GM12878 (cell line): ENCODE measurements around the gene VPS54. TPM values are rescaled to one million over a fixed set of nuclear protein-coding genes. Genes with fewer than 3 reads are reported as not detected.

ENCODE experiments used
- ATAC-seq: fragments of 200-7000 bp; cut with Tn5 transposase; 3 replicates; pipeline ENCODE4 v1.9.1; 2020; ENCODE audit warnings: mild to moderate bottlenecking, moderate library complexity
- BruUV-seq: library from RNA; stranded (reverse); fragments of 400-500 nt; replicated peaks from 2 replicates; lab custom pipeline; 2021; lab: Mats Ljungman, UMichigan
- CTCF ChIA-PET: fragments of 300-600 bp; sonication (Branson Sonifier 250); formaldehyde crosslinking; extraction: SDS; loops from one replicate; lab custom pipeline; 2021; ENCODE audit warnings: inconsistent platforms; lab: Yijun Ruan, JAX
- POLR2A ChIA-PET: fragments of 350-600 bp; formaldehyde crosslinking; extraction: SDS; loops from one replicate; lab custom pipeline; 2021; ENCODE audit warnings: inconsistent platforms; lab: Charles Lee
- RAD21 ChIA-PET: fragments of 300-600 bp; sonication (Branson Sonifier 250); formaldehyde crosslinking; loops from one replicate; lab custom pipeline; 2023; ENCODE audit warnings: antibody characterized with exemption; ENCODE audit not compliant: unreplicated experiment; lab: Charles Lee
- SMC1A ChIA-PET: fragments of 300-600 bp; sonication (Branson Sonifier 250); formaldehyde crosslinking; loops from one replicate; lab custom pipeline; 2023; ENCODE audit not compliant: unreplicated experiment, uncharacterized antibody; lab: Charles Lee
- DNase-seq: peaks from one replicate; pipeline ENCODE4 v3.0.0-alpha.2; 2011; ENCODE audit warnings: low read depth, low spot score
- FAIRE-seq: peaks from 3 replicates; lab custom pipeline; 2011; peaks lifted over from hg19 to GRCh38; lab: Jason Lieb, UNC
- H2AFZ ChIP-seq: 2 replicates; pipeline ENCODE4 v1.6.0; 2011; ENCODE audit warnings: low read depth, low read length, control low read depth; ENCODE audit not compliant: control insufficient read depth
- H3K27ac ChIP-seq: 2 replicates; pipeline ENCODE4 v1.5.1; 2011; ENCODE audit warnings: control low read depth; ENCODE audit not compliant: control insufficient read depth, insufficient read depth
- H3K27me3 ChIP-seq, 2 experiments: replicated peaks in 1 of 2; 2 replicates each; pipeline versions ENCODE4 v1.6.0 to v1.6.1; 2011; ENCODE audit warnings: low read length in 1 of 2; ENCODE audit not compliant: control insufficient read depth in 2 of 2, insufficient read depth in 2 of 2
- H3K36me3 ChIP-seq, 2 experiments: 2 replicates each; pipeline ENCODE4 v1.5.1; 2011; ENCODE audit warnings: low read length in 1 of 2; ENCODE audit not compliant: control insufficient read depth in 2 of 2, insufficient read depth in 2 of 2
- H3K4me1 ChIP-seq: 2 replicates; pipeline ENCODE4 v1.6.1; 2011; ENCODE audit warnings: mild to moderate bottlenecking, low read length, moderate library complexity, mixed read lengths; ENCODE audit not compliant: control insufficient read depth, insufficient read depth
- H3K4me2 ChIP-seq: 2 replicates; pipeline ENCODE4 v1.6.0; 2011; ENCODE audit warnings: control low read depth; ENCODE audit not compliant: control insufficient read depth, insufficient read depth
- H3K4me3 ChIP-seq: fragments of 200-600 bp; sonication (generic); 2 replicates; pipeline ENCODE4 v1.5.1; 2016
- H3K79me2 ChIP-seq: 2 replicates; pipeline ENCODE4 v1.6.0; 2011; ENCODE audit warnings: low read length; ENCODE audit not compliant: control insufficient read depth, insufficient read depth
- H3K9ac ChIP-seq: 2 replicates; pipeline ENCODE4 v1.8.0; 2011; ENCODE audit warnings: low read length, control low read depth, mixed read lengths; ENCODE audit not compliant: control insufficient read depth, insufficient read depth
- H3K9me3 ChIP-seq: replicated peaks from 3 replicates; pipeline ENCODE4 v1.5.1; 2011; ENCODE audit warnings: mild to moderate bottlenecking, low read length; ENCODE audit not compliant: control insufficient read depth, insufficient read depth
- H4K20me1 ChIP-seq: 2 replicates; pipeline ENCODE4 v1.6.0; 2011; ENCODE audit not compliant: control insufficient read depth, insufficient read depth
- ASH2L ChIP-seq: fragments of 300-600, 200-600 bp; sonication (generic); IDR thresholded peaks from 2 replicates; pipeline ENCODE4 v1.6.1; 2017; ENCODE audit warnings: low read depth, mild to moderate bottlenecking, borderline replicate concordance
- BACH1 ChIP-seq: fragments of 450-650 bp; IDR thresholded peaks from 2 replicates; pipeline ENCODE4 v1.6.1; 2017; ENCODE audit warnings: mild to moderate bottlenecking, borderline replicate concordance
- ESRRA ChIP-seq: IDR thresholded peaks from 2 replicates; pipeline ENCODE4 v1.6.1; 2012; ENCODE audit warnings: mild to moderate bottlenecking, low read length, improper control_type of control experiment
- JUNB ChIP-seq: IDR thresholded peaks from 2 replicates; pipeline ENCODE4 v1.6.1; 2016; ENCODE audit warnings: antibody characterized with exemption, mild to moderate bottlenecking
- POLR2AphosphoS2 ChIP-seq: IDR thresholded peaks from 2 replicates; pipeline ENCODE4 v1.6.1; 2011; ENCODE audit warnings: low read depth, mild to moderate bottlenecking, low read length, improper control_type of control experiment, moderate library complexity
- POLR2AphosphoS5 ChIP-seq: IDR thresholded peaks from 2 replicates; pipeline ENCODE4 v1.6.1; 2011; ENCODE audit warnings: mild to moderate bottlenecking, low read length, inconsistent platforms
- SREBF1 ChIP-seq: IDR thresholded peaks from 2 replicates; pipeline ENCODE4 v1.6.1; 2012; ENCODE audit warnings: mild to moderate bottlenecking, low read length
- STAT3 ChIP-seq: IDR thresholded peaks from 2 replicates; pipeline ENCODE4 v1.6.1; 2011; ENCODE audit warnings: low read depth, low read length, improper control_type of control experiment
- YY1 ChIP-seq: IDR thresholded peaks from 2 replicates; pipeline ENCODE4 v1.6.1; 2011; ENCODE audit warnings: low read depth, mild to moderate bottlenecking, low read length
- ZNF622 ChIP-seq: fragments of 450-650 bp; IDR thresholded peaks from 2 replicates; pipeline ENCODE4 v1.6.1; 2017; ENCODE audit warnings: mild to moderate bottlenecking, inconsistent platforms
- ZSCAN29 ChIP-seq: fragments of 450-650 bp; IDR thresholded peaks from 2 replicates; pipeline ENCODE4 v1.6.1; 2017; ENCODE audit warnings: mild to moderate bottlenecking, moderate library complexity
- WGBS: methylation state at CpG from one replicate; pipeline ENCODE4 v1.1.6; 2016; ENCODE audit warnings: low lambda C conversion rate; ENCODE audit not compliant: insufficient replicate concordance, insufficient coverage; ENCODE audit errors: missing lambda C conversion rate; 5-methylcytosine and 5-hydroxymethylcytosine counted together
- in situ Hi-C: fragments of 300-500 bp; cut with MboI; formaldehyde crosslinking; loops from 9 replicates; pipeline ENCODE4 v1.14.3; 2018; ENCODE audit warnings: mixed read lengths
- intact Hi-C: fragments of 100-400 bp; cut with micrococcal nuclease; formaldehyde crosslinking; loops from one replicate; pipeline ENCODE4 v1.14.2; 2022; ENCODE audit not compliant: unreplicated experiment
- polyA plus RNA-seq, 11 experiments: library from polyadenylated mRNA; depleted of rRNA in 4 of 11; unstranded in 6 of 11; stranded (reverse) in 5 of 11; fragments of >200 nt; fragmentation: Nextera tagmentation in 4 of 11; fragmentation: Illumina TruSeq in 1 of 11; extraction: Ambion mirVana in 4 of 11; extraction: Trizol in 1 of 11; gene quantifications; 1 replicate in 1 of 11; 2 replicates in 10 of 11; pipeline versions ENCODE4 v1.2.1 to v1.2.3, GENCODE V29; 2011 to 2016; ENCODE audit warnings: inconsistent platforms in 2 of 11, missing spikeins in 2 of 11, low read depth in 1 of 11
- total RNA-seq, 4 experiments: library from RNA; depleted of rRNA in 3 of 4; stranded (reverse); fragments of >200 nt in 3 of 4; fragmentation: Illumina TruSeq in 1 of 4; extraction: Trizol in 1 of 4; gene quantifications; 2 replicates each; pipeline versions ENCODE4 v1.2.1 to v1.2.3, GENCODE V29; 2013 to 2021
- TF ChIP-seq, protein P1 (sequence below): fragments of 150-350 bp; IDR thresholded peaks from 2 replicates; pipeline ENCODE4 v1.6.1; 2014; ENCODE audit warnings: mild to moderate bottlenecking, low read depth, low read length
- TF ChIP-seq, protein P2 (sequence below): fragments of 450-650 bp; formaldehyde crosslinking; IDR thresholded peaks from 2 replicates; pipeline ENCODE4 v1.4.0; 2022; ENCODE audit warnings: mild to moderate bottlenecking, moderate library complexity
- TF ChIP-seq, protein P3 (sequence below): fragments of 450-650 bp; IDR thresholded peaks from 2 replicates; pipeline ENCODE4 v1.6.1; 2017; ENCODE audit warnings: antibody characterized with exemption, mild to moderate bottlenecking, moderate library complexity
- TF ChIP-seq, protein P4 (sequence below): IDR thresholded peaks from 2 replicates; pipeline ENCODE4 v1.6.1; 2011; ENCODE audit warnings: low read depth, low read length, improper control_type of control experiment, borderline replicate concordance

The VPS54 gene
- total and polyA plus RNA-seq, 10 of the 15 experiments (the other 5 are each of a cell fraction or from before 2014, with no cell fraction given), result 1.6 to 16.2 (median 9.3) TPM

DNA sequence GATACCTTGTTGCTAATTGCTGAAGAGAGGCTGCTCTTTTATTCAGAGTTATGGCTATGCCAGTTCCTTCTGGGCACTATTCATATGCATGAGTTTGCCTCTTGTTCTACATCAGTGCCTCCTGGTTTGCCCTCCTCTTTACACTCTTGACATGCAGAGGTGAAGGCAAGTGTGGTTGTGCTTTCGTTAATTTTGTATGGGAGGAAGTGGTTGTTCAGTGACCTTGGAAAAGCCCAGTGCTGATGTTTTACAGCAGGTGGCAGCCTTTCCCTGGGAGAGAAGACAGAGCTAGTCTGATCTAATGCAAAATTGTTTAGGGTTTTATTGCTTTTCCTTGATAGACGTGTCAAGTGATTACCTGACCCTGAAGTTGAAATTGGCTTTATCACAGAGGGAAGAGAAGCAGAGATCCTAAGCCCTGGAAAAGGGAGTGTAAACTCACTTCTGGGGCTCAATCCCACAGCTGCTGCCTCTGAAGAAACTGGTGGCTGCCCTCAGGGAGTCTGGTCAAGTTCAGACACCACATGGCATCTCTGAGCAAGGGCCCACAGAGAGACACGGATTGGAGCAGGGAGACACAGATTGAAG is 30.5 kb upstream of the VPS54 start:
- Histone ChIP-seq H3K4me2 (peak overlapping the region; percentile 51), H4K20me1 (no peaks in the 10 kb centered on the region), H2AFZ (peak overlapping the region; percentile 84), H3K27me3 (no peaks in the 10 kb centered on the region), H3K27ac (peak overlapping the region; percentile 35; the same call in 1 of the 2 replicates), H3K4me3 (no peak overlapping the region), H3K79me2 (no peaks in the 10 kb centered on the region), H3K9me3 (no peaks in the 10 kb centered on the region), H3K4me1 (peaks cover 22% of the 10 kb centered on the region), H3K36me3 (no peaks in the 10 kb centered on the region), H3K9ac (no peak overlapping the region; the same call in 1 of the 2 replicates)
- SMC1A ChIA-PET, result interaction anchor here (0.6 to 11.0 kb wide), 42 partner anchors 10 to 533 kb away, joined by 3 to 333 read pairs (median 4); no protein-coding TSS in a partner anchor
- RAD21 ChIA-PET, result interaction anchor here (0.7 to 12.9 kb wide), 33 partner anchors 9 to 536 kb away, joined by 3 to 358 read pairs (median 5); partner anchors contain the start of genes AFTPH and VPS54
- intact Hi-C loops (loop anchor here (1.0 to 5.0 kb wide), 6 partner anchors 43 to 513 kb away; no protein-coding TSS in a partner anchor), in situ Hi-C loops (loop anchor here (5.0 kb wide), 2 partner anchors 278 to 438 kb away; no protein-coding TSS in a partner anchor)
- POLR2A ChIA-PET, result interaction anchor here (0.7 to 4.0 kb wide), 9 partner anchors 31 to 277 kb away, joined by 3 to 25 read pairs (median 3); no protein-coding TSS in a partner anchor
- peak; percentile 85 for DNase-seq
- WGBS, result 12% methylated on average over 3 of the region's 3 CpGs
- FAIRE-seq, result peak; percentile 90
- BruUV-seq, result no TSS peak
- CTCF ChIA-PET, result interaction anchor here (0.6 to 14.1 kb wide), 48 partner anchors 10 to 571 kb away, joined by 3 to 420 read pairs (median 4); partner anchors contain the start of gene AFTPH
- peak; percentile 96 for ATAC-seq
- TF ChIP-seq, protein P1, sequence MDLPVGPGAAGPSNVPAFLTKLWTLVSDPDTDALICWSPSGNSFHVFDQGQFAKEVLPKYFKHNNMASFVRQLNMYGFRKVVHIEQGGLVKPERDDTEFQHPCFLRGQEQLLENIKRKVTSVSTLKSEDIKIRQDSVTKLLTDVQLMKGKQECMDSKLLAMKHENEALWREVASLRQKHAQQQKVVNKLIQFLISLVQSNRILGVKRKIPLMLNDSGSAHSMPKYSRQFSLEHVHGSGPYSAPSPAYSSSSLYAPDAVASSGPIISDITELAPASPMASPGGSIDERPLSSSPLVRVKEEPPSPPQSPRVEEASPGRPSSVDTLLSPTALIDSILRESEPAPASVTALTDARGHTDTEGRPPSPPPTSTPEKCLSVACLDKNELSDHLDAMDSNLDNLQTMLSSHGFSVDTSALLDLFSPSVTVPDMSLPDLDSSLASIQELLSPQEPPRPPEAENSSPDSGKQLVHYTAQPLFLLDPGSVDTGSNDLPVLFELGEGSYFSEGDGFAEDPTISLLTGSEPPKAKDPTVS, result no peak
- TF ChIP-seq ESRRA, result 0 out of 2 replicates have a peak, but pooled peaks have one; percentile 27
- no peak for TF ChIP-seq POLR2AphosphoS5
- TF ChIP-seq JUNB, result no peak
- no peak for TF ChIP-seq ASH2L
- TF ChIP-seq SREBF1, result no peak
- TF ChIP-seq POLR2AphosphoS2, result no peak
- TF ChIP-seq, protein P2, sequence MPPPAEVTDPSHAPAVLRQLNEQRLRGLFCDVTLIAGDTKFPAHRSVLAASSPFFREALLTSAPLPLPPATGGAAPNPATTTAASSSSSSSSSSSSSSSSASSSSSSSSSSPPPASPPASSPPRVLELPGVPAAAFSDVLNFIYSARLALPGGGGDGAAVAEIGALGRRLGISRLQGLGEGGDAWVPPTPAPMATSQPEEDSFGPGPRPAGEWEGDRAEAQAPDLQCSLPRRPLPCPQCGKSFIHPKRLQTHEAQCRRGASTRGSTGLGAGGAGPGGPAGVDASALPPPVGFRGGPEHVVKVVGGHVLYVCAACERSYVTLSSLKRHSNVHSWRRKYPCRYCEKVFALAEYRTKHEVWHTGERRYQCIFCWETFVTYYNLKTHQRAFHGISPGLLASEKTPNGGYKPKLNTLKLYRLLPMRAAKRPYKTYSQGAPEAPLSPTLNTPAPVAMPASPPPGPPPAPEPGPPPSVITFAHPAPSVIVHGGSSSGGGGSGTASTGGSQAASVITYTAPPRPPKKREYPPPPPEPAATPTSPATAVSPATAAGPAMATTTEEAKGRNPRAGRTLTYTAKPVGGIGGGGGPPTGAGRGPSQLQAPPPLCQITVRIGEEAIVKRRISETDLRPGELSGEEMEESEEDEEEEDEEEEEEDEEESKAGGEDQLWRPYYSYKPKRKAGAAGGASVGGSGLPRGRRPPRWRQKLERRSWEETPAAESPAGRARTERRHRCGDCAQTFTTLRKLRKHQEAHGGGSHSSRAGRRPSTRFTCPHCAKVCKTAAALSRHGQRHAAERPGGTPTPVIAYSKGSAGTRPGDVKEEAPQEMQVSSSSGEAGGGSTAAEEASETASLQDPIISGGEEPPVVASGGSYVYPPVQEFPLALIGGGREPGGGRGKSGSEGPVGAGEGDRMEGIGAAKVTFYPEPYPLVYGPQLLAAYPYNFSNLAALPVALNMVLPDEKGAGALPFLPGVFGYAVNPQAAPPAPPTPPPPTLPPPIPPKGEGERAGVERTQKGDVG (CRISPR knock-in tag), result no peak
- TF ChIP-seq, protein P3, sequence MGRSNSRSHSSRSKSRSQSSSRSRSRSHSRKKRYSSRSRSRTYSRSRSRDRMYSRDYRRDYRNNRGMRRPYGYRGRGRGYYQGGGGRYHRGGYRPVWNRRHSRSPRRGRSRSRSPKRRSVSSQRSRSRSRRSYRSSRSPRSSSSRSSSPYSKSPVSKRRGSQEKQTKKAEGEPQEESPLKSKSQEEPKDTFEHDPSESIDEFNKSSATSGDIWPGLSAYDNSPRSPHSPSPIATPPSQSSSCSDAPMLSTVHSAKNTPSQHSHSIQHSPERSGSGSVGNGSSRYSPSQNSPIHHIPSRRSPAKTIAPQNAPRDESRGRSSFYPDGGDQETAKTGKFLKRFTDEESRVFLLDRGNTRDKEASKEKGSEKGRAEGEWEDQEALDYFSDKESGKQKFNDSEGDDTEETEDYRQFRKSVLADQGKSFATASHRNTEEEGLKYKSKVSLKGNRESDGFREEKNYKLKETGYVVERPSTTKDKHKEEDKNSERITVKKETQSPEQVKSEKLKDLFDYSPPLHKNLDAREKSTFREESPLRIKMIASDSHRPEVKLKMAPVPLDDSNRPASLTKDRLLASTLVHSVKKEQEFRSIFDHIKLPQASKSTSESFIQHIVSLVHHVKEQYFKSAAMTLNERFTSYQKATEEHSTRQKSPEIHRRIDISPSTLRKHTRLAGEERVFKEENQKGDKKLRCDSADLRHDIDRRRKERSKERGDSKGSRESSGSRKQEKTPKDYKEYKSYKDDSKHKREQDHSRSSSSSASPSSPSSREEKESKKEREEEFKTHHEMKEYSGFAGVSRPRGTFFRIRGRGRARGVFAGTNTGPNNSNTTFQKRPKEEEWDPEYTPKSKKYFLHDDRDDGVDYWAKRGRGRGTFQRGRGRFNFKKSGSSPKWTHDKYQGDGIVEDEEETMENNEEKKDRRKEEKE, result no peak
- TF ChIP-seq ZSCAN29, result no peak
- no peak for TF ChIP-seq ZNF622
- TF ChIP-seq BACH1, result no peak
- 0 out of 2 replicates have a peak, but pooled peaks have one; percentile 36 for TF ChIP-seq STAT3
- peak; percentile 64; the same call in 1 of the 2 replicates for TF ChIP-seq YY1
- TF ChIP-seq, protein P4, sequence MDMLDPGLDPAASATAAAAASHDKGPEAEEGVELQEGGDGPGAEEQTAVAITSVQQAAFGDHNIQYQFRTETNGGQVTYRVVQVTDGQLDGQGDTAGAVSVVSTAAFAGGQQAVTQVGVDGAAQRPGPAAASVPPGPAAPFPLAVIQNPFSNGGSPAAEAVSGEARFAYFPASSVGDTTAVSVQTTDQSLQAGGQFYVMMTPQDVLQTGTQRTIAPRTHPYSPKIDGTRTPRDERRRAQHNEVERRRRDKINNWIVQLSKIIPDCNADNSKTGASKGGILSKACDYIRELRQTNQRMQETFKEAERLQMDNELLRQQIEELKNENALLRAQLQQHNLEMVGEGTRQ, result no peak
